Measurements from ENCODE around the gene SIAE.

Gene SIAE

GRCh38 chr11:124662106-124662505, 11.4 kb downstream of the SIAE start:
- DNase-seq, result no peak

GRCh38 chr11:124661553-124661952, 12.0 kb downstream of the SIAE start:
- DNase-seq, result no peak

GRCh38 chr11:124658986-124659385, 14.6 kb downstream of the SIAE start:
- DNase-seq, result no peak

- no peak for DNase-seq
Observed at GRCh38 chr11:124658501-124658900, 15.0 kb downstream of the SIAE start.

GRCh38 chr11:124657904-124658303, 15.6 kb downstream of the SIAE start:
- no peak for DNase-seq

GRCh38 chr11:124656774-124657630, 16.5 kb downstream of the SIAE start:
- no peak for DNase-seq

GRCh38 chr11:124648610-124649009, 24.9 kb downstream of the SIAE start:
- DNase-seq, result no peak

GRCh38 chr11:124646148-124646547, 27.4 kb downstream of the SIAE start:
- DNase-seq, result no peak

GRCh38 chr11:124644426-124645280, 28.9 kb downstream of the SIAE start:
- peak; percentile 46 for DNase-seq

- DNase-seq, result no peak
Observed at GRCh38 chr11:124643605-124644425, 29.7 kb downstream of the SIAE start.

- no peak for DNase-seq
Observed at GRCh38 chr11:124643042-124643604, 30.4 kb downstream of the SIAE start.

- DNase-seq, result no peak
Observed at GRCh38 chr11:124642628-124643027, 30.9 kb downstream of the SIAE start.

- no peak for DNase-seq
Observed at GRCh38 chr11:124640666-124641065, 32.9 kb downstream of the SIAE start.

- no peak for DNase-seq
Observed at GRCh38 chr11:124639186-124639585, 34.4 kb downstream of the SIAE start.

- DNase-seq, result no peak
Observed at GRCh38 chr11:124638500-124638899, 35.0 kb downstream of the SIAE start.

- no peak for DNase-seq
Observed at GRCh38 chr11:124635932-124636331, 37.6 kb downstream of the SIAE start.

GRCh38 chr11:124633355-124633754, 40.2 kb downstream of the SIAE start:
- DNase-seq, result no peak

- DNase-seq, result no peak
Observed at GRCh38 chr11:124629961-124630360, 43.6 kb downstream of the SIAE start.

GRCh38 chr11:124627546-124627945, 46.0 kb downstream of the SIAE start:
- DNase-seq, result no peak

- DNase-seq, result no peak
Observed at GRCh38 chr11:124625504-124626168, 47.9 kb downstream of the SIAE start.

- no peak for DNase-seq
Observed at GRCh38 chr11:124623861-124624525, 49.5 kb downstream of the SIAE start.
